Panc1 (cell line): ENCODE measurements around the gene PSG2.
"Not testable (repeated sequence)": the region's sequence is repeated elsewhere in the genome, so short reads cannot be mapped to it uniquely, and the experiment has no call there.

Experiments used
- TF ChIP-seq, protein P1 (sequence below): fragments of 450-650 bp; IDR thresholded peaks from 2 replicates; pipeline ENCODE4 v1.5.1; 2017; ENCODE audit warnings: mild to moderate bottlenecking
- TF ChIP-seq, protein P2 (sequence below), 2 experiments: IDR thresholded peaks; 2 replicates each; pipeline ENCODE4 v1.6.1; 2011 to 2012; ENCODE audit warnings: low read depth in 2 of 2, control low read depth in 1 of 2, low read length in 1 of 2, mild to moderate bottlenecking in 1 of 2, moderate library complexity in 1 of 2; ENCODE audit not compliant: insufficient read depth in 1 of 2

DNA sequence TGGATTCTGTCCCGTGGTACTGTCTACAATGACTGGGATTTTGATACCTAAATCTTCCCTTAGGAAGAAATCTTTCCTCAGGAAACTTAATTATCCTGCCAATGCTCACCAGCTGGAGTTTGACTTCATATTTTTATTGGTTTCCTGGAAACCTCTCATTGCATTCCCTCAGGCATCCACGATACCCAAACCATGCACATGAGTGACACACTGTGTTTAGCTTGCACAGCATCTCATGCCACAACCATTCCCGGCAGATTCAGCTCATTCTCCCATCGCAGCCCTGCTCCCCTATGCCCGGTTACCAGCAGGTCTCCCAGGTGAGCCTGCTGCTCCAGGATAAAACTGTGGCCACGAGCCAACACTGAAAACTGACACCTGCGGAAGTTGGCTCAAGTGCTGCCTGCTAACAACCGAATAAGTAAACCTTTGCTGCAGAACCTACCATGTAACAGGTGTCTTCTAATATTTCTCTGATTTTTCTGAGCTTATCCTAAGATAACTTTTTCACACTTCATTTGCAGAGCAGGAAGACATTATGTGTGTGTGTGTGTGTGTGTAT is 48.9 kb upstream of the PSG2 start:
- TF ChIP-seq, protein P1, sequence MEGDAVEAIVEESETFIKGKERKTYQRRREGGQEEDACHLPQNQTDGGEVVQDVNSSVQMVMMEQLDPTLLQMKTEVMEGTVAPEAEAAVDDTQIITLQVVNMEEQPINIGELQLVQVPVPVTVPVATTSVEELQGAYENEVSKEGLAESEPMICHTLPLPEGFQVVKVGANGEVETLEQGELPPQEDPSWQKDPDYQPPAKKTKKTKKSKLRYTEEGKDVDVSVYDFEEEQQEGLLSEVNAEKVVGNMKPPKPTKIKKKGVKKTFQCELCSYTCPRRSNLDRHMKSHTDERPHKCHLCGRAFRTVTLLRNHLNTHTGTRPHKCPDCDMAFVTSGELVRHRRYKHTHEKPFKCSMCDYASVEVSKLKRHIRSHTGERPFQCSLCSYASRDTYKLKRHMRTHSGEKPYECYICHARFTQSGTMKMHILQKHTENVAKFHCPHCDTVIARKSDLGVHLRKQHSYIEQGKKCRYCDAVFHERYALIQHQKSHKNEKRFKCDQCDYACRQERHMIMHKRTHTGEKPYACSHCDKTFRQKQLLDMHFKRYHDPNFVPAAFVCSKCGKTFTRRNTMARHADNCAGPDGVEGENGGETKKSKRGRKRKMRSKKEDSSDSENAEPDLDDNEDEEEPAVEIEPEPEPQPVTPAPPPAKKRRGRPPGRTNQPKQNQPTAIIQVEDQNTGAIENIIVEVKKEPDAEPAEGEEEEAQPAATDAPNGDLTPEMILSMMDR: not testable (repeated sequence)
- TF ChIP-seq, protein P2, sequence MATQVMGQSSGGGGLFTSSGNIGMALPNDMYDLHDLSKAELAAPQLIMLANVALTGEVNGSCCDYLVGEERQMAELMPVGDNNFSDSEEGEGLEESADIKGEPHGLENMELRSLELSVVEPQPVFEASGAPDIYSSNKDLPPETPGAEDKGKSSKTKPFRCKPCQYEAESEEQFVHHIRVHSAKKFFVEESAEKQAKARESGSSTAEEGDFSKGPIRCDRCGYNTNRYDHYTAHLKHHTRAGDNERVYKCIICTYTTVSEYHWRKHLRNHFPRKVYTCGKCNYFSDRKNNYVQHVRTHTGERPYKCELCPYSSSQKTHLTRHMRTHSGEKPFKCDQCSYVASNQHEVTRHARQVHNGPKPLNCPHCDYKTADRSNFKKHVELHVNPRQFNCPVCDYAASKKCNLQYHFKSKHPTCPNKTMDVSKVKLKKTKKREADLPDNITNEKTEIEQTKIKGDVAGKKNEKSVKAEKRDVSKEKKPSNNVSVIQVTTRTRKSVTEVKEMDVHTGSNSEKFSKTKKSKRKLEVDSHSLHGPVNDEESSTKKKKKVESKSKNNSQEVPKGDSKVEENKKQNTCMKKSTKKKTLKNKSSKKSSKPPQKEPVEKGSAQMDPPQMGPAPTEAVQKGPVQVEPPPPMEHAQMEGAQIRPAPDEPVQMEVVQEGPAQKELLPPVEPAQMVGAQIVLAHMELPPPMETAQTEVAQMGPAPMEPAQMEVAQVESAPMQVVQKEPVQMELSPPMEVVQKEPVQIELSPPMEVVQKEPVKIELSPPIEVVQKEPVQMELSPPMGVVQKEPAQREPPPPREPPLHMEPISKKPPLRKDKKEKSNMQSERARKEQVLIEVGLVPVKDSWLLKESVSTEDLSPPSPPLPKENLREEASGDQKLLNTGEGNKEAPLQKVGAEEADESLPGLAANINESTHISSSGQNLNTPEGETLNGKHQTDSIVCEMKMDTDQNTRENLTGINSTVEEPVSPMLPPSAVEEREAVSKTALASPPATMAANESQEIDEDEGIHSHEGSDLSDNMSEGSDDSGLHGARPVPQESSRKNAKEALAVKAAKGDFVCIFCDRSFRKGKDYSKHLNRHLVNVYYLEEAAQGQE (IDR thresholded peaks at IDR 0.05; ENCODE audit: insufficient read depth in 1 of 2, low read depth in 2 of 2, low read length in 1 of 2): not testable (repeated sequence)
